Fibroblast of the aortic adventitia (primary cell): ENCODE results near the gene TRIM7. TPM values are rescaled to one million over a fixed set of nuclear protein-coding genes. Genes with fewer than 3 reads are reported as not detected.
"Not testable (repeated sequence)": the region's sequence is repeated elsewhere in the genome, so short reads cannot be mapped to it uniquely, and the experiment has no call there.

Experiments
- DNase-seq: peaks from one replicate; pipeline ENCODE4 v3.0.0-alpha.2; 2010; ENCODE audit warnings: low read depth
- H3K4me3 ChIP-seq: 2 replicates; pipeline ENCODE4 v1.5.1; 2011; ENCODE audit warnings: low read depth, mild to moderate bottlenecking, control low read depth, low read length, moderate library complexity
- small RNA-seq: library from RNA; depleted of rRNA; stranded (forward); fragments of <200 nt; gene quantifications from one replicate; pipeline ENCODE3, GENCODE V24; 2012
- total RNA-seq: library from RNA; depleted of rRNA; stranded (reverse); fragments of >200 nt; gene quantifications from 2 replicates; pipeline ENCODE4 v1.2.3, GENCODE V29; 2012; ENCODE audit warnings: low replicate concordance
- TF ChIP-seq, protein P1 (sequence below): IDR thresholded peaks from 2 replicates; pipeline ENCODE4 v1.5.1; 2011; ENCODE audit warnings: mild to moderate bottlenecking, low read length, control low read depth, inconsistent platforms; ENCODE audit not compliant: insufficient read depth

Gene TRIM7
- total RNA-seq, 1 donor, result 3.3 TPM

DNA sequence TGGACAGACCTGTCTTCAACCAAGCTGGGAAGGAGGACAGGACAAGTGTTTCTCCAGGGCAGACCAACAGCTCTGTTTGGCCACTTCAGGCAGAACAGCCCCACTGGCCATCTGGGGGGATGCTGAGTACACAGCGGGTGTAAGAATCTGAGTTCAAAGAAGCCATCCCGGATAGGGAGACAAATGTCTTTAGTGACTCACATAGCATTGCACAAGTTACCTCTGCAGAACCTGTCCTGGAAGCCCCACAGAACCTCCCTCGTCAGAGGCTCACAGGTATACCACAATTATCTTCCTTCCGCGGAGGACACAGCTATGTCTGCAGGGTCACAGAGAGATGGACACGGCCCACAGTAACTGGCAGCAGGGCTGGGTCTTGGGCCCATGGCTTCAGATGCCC, 55.6 kb downstream of the TRIM7 start:
- TF ChIP-seq, protein P1, sequence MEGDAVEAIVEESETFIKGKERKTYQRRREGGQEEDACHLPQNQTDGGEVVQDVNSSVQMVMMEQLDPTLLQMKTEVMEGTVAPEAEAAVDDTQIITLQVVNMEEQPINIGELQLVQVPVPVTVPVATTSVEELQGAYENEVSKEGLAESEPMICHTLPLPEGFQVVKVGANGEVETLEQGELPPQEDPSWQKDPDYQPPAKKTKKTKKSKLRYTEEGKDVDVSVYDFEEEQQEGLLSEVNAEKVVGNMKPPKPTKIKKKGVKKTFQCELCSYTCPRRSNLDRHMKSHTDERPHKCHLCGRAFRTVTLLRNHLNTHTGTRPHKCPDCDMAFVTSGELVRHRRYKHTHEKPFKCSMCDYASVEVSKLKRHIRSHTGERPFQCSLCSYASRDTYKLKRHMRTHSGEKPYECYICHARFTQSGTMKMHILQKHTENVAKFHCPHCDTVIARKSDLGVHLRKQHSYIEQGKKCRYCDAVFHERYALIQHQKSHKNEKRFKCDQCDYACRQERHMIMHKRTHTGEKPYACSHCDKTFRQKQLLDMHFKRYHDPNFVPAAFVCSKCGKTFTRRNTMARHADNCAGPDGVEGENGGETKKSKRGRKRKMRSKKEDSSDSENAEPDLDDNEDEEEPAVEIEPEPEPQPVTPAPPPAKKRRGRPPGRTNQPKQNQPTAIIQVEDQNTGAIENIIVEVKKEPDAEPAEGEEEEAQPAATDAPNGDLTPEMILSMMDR, result no peak
- no peak overlapping the region for H3K4me3 ChIP-seq
- DNase-seq, result no peak

DNA sequence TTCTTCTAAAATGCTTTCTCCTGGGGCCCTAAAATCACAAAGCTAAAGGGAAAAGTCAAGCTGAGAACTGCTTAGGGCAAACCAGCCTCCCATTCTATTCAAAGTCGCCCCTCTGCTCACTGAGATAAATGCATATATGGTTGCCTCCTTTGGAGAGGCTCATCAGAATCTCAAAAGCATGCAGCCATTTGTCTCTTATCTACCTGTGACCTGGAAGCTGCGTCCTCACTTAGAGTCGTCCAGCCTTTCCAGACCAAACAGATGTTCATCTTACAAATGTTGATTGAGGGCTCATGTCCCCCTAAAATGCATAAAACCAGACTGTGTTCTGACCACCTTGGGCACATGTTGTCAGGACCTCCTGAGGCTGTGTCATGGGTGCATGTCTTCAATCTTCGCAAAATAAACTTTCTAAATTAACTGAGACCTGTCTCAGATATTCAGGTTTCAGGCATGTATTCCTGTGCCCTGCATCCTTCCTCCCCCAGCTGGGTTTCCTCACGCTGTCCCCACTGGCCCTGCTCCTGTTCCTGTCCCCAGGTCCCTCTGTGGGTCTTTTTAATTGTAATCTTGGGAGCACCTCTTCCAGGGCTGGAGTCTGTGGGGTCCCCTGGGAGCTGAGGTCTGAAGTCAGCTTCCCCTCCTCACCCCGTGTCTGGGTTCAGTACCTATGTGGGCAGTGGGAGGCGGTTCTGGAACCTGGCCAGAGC, 57.9 kb downstream of the TRIM7 start, which contains the start of gene OR2V2:
OR2V2 (plus strand) TSS at position 660 of the 710 bp plus-strand sequence. CDS start 7,357 bp downstream, outside the sequence.
- H3K4me3 ChIP-seq, DNase-seq: not testable (repeated sequence)

DNA sequence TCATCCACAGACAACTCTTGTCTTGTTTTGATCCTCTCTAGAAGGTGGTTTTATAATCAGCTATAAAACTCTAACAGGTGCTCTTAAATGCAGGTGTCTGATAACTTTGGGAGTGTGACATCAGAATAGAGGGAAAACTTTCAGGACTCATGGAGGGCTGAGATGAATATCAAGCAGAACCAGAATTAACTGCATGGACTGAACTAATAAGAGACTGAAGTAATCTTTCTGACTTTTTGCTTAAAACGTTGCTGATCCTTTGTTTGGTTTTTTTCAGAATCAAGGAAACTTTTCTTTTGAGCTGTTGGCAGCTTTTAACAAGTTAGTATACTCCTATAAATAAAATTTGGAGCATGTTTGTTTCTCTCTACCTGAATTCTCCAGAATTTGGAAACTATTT, 59.9 kb downstream of the TRIM7 start:
- TF ChIP-seq, protein P1, result no peak

More for the DNA sequence above, 59.9 kb downstream of the TRIM7 start:
- DNase-seq, result no peak
- H3K4me3 ChIP-seq, result no peak overlapping the region

Small RNAs within 50 kb of the gene (small RNA-seq; reads per million reads assigned to genes)
- not detected for gene MIR4638
- gene SNORD95, result not detected
- gene SNORD96A, result not detected

Other genes with a start within 250 kb of the TRIM7 start
- not detected in 2 replicates for gene BTNL3, start 216.3 kb downstream of the TRIM7 start, total RNA-seq
- not detected in 2 replicates for gene BTNL9, start 164.9 kb downstream of the TRIM7 start, total RNA-seq
- not detected in 2 replicates for gene OR2V1, start 74.0 kb downstream of the TRIM7 start, total RNA-seq
- not detected in 2 replicates for gene OR2V2, start 57.6 kb downstream of the TRIM7 start, total RNA-seq
- gene TRIM41, start 18.1 kb upstream of the TRIM7 start, total RNA-seq, result 12.7 and 19.1 TPM in 2 replicates
- gene RACK1, start 38.7 kb upstream of the TRIM7 start, total RNA-seq, result 2,117 and 4,931 TPM in 2 replicates
- 7.4 and 15.6 TPM in 2 replicates for gene TRIM52, start 55.9 kb upstream of the TRIM7 start, total RNA-seq
- 0.54 TPM in 1 of 2 replicates, not detected in the other for gene OR4F3, start 162.1 kb upstream of the TRIM7 start, total RNA-seq